Smooth muscle cell (in vitro differentiated cells): ENCODE measurements around the gene SURF2. TPM values are rescaled to one million over a fixed set of nuclear protein-coding genes. Genes with fewer than 3 reads are reported as not detected.

Source experiments
- DNase-seq: peaks from one replicate; lab custom pipeline; 2025; ENCODE audit not compliant: unreplicated experiment; lab: John Stamatoyannopoulos, UW
- H2AFZ ChIP-seq: fragments of 200-600 bp; sonication (generic); 2 replicates; pipeline ENCODE4 v1.6.0; 2016; ENCODE audit warnings: antibody characterized with exemption, low read depth, mild to moderate bottlenecking
- H3F3A ChIP-seq: fragments of 200-600 bp; sonication (generic); 2 replicates; pipeline ENCODE4 v1.6.0; 2017; ENCODE audit warnings: antibody characterized with exemption, low read depth
- H3K27ac ChIP-seq: fragments of 200-600 bp; sonication (generic); 2 replicates; pipeline ENCODE4 v1.5.1; 2016; ENCODE audit warnings: low read depth, mild to moderate bottlenecking
- H3K27me3 ChIP-seq: fragments of 200-600 bp; sonication (generic); 2 replicates; pipeline ENCODE4 v1.6.1; 2016; ENCODE audit warnings: low read depth, mild to moderate bottlenecking
- H3K36me3 ChIP-seq: fragments of 200-600 bp; sonication (generic); 2 replicates; pipeline ENCODE4 v1.5.1; 2016; ENCODE audit warnings: low read depth
- H3K4me1 ChIP-seq: fragments of 200-600 bp; sonication (generic); 2 replicates; pipeline ENCODE4 v1.5.1; 2016; ENCODE audit warnings: low read depth
- H3K4me2 ChIP-seq: fragments of 200-600 bp; sonication (generic); 2 replicates; pipeline ENCODE4 v1.6.0; 2016; ENCODE audit warnings: mild to moderate bottlenecking
- H3K4me3 ChIP-seq: fragments of 200-600 bp; sonication (generic); 2 replicates; pipeline ENCODE4 v1.5.1; 2016; ENCODE audit warnings: mild to moderate bottlenecking
- H3K79me2 ChIP-seq: fragments of 200-600 bp; sonication (generic); 2 replicates; pipeline ENCODE4 v1.6.0; 2016; ENCODE audit warnings: low read depth, mild to moderate bottlenecking
- H3K9ac ChIP-seq: fragments of 200-600 bp; sonication (generic); 2 replicates; pipeline ENCODE4 v1.6.0; 2016; ENCODE audit warnings: low read depth
- H3K9me3 ChIP-seq: fragments of 200-600 bp; sonication (generic); replicated peaks from 2 replicates; pipeline ENCODE4 v1.5.1; 2016; ENCODE audit warnings: low read depth
- H4K20me1 ChIP-seq: fragments of 200-600 bp; sonication (generic); 2 replicates; pipeline ENCODE4 v1.6.0; 2016; ENCODE audit warnings: low read depth
- WGBS: methylation state at CpG from one replicate; pipeline ENCODE4 v1.1.7; 2016; ENCODE audit warnings: low lambda C conversion rate; 5-methylcytosine and 5-hydroxymethylcytosine counted together
- polyA plus RNA-seq: library from polyadenylated mRNA; unstranded; fragments of >200 nt; fragmentation: Nextera tagmentation; extraction: Ambion mirVana; gene quantifications from 2 replicates; pipeline ENCODE4 v1.2.1, GENCODE V29; 2016
- total RNA-seq: library from RNA; depleted of rRNA; stranded (reverse); fragments of >200 nt; gene quantifications from 2 replicates; pipeline ENCODE4 v1.2.3, GENCODE V29; 2014
- TF ChIP-seq, protein P1 (sequence below): fragments of 200-600 bp; sonication (generic); IDR thresholded peaks from 2 replicates; pipeline ENCODE4 v1.5.1; 2017; ENCODE audit warnings: borderline replicate concordance, mild to moderate bottlenecking, antibody characterized with exemption; ENCODE audit not compliant: insufficient read depth, poor library complexity, severe bottlenecking

The SURF2 gene
- total and polyA plus RNA-seq, 2 experiments from 2014 or later = 11.4 to 21.4 TPM

DNA sequence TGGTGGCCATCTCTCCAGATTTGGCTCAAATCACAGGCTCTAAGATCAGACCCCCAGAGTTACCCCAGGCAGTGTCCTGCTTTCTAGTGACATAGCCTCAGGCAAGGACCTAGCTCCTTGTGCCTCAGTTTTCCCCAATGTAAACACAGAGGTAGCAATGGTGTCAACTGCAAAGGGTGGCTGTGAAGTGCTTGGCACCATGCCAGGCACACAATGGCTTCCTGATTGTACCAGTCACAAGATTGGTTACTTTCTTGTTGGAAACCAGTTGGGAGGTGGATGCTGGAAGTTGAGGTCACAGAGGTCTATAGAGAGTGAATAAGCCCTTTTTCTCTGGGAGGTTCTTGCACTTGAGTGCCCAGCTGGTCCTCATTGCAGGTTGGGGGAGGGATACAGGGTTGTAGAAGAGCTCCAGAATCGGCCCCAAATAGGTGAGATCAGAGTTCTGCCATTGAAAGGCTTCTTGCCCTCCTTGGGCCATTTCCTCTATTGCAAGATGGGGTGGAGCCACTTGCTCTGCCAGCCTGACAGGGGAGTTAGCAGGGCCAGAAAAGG, 22.1 kb downstream of the SURF2 start:
- peaks cover 19% of the 10 kb centered on the region for H4K20me1 ChIP-seq
- WGBS = 95% methylated on average over 1 of the region's 1 CpG
- TF ChIP-seq, protein P1, sequence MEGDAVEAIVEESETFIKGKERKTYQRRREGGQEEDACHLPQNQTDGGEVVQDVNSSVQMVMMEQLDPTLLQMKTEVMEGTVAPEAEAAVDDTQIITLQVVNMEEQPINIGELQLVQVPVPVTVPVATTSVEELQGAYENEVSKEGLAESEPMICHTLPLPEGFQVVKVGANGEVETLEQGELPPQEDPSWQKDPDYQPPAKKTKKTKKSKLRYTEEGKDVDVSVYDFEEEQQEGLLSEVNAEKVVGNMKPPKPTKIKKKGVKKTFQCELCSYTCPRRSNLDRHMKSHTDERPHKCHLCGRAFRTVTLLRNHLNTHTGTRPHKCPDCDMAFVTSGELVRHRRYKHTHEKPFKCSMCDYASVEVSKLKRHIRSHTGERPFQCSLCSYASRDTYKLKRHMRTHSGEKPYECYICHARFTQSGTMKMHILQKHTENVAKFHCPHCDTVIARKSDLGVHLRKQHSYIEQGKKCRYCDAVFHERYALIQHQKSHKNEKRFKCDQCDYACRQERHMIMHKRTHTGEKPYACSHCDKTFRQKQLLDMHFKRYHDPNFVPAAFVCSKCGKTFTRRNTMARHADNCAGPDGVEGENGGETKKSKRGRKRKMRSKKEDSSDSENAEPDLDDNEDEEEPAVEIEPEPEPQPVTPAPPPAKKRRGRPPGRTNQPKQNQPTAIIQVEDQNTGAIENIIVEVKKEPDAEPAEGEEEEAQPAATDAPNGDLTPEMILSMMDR = no peak
- H3K36me3 ChIP-seq = no peaks in the 10 kb centered on the region
- H3K4me3 ChIP-seq = no peak overlapping the region
- no peaks in the 10 kb centered on the region for H3K9me3 ChIP-seq
- H3K4me1 ChIP-seq = peaks cover 15% of the 10 kb centered on the region
- no peak overlapping the region for H2AFZ ChIP-seq
- DNase-seq = no peak
- no peaks in the 10 kb centered on the region for H3K27me3 ChIP-seq
- H3K4me2 ChIP-seq = no peak overlapping the region
- no peak overlapping the region for H3K27ac ChIP-seq
- no peak overlapping the region for H3K9ac ChIP-seq
- H3K79me2 ChIP-seq = peaks cover 24% of the 10 kb centered on the region
- peaks cover 14% of the 10 kb centered on the region for H3F3A ChIP-seq

DNA sequence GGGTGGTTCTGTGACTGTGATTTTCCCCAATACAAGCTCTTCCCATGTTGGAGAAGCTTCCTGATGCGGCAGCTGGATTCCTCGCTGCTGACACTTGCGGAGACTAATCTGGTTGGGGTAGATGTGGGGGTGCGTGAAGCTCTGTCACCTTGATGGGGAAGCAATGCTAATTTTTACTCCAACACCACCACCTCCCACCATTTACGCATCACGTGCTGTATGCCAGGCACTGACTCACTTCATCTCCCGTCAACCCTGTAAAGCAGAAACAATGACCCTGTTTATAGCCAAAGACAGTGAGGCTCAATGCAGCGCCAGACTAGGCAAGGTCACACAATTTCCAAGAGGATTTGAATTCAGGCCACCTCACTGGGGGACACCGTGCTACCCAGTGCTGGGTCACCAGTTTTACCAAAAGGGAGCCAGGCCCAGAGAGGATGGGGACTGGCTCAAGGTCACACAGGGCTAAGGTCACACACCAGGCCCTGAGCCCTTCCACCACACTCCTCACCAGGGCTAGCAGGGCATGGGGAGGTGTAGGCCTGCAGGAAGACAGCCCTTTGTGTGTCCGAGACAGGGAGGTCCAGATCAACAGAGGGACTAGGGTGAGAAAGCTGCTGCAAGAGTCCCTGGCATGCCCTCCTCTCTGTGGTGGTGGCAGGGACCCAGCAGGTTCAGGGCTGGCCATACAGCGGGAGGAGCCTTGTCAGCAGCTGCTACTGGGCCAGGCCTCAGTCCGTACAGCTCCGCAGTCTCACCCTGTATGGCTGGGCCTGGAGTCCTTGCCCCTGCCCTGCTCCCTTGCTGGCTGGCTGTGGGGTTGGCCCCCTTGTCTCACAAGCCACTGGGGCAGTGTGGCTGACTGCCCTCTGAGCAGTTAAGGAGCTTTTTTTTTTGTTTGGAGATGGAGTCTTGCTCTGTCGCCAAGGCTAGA, 23.1 kb downstream of the SURF2 start:
- Histone ChIP-seq H3K9ac (no peak overlapping the region), H3K9me3 (no peaks in the 10 kb centered on the region), H3K27me3 (no peaks in the 10 kb centered on the region), H3K79me2 (peaks cover 14% of the 10 kb centered on the region), H4K20me1 (peaks cover 10% of the 10 kb centered on the region), H3K4me1 (peaks cover 10% of the 10 kb centered on the region), H2AFZ (no peak overlapping the region), H3K36me3 (no peaks in the 10 kb centered on the region), H3K4me2 (no peak overlapping the region), H3F3A (peaks cover 9% of the 10 kb centered on the region), H3K4me3 (no peak overlapping the region), H3K27ac (no peak overlapping the region)
- WGBS = 94% methylated on average over 14 of the region's 14 CpGs
- no peak for DNase-seq
- TF ChIP-seq, protein P1 = no peak

- Histone ChIP-seq H3K4me1 (peaks cover 8% of the 10 kb centered on the region), H3K36me3 (no peaks in the 10 kb centered on the region), H4K20me1 (no peaks in the 10 kb centered on the region), H3K4me2 (no peak overlapping the region), H3F3A (peaks cover 9% of the 10 kb centered on the region), H2AFZ (no peak overlapping the region), H3K9me3 (no peaks in the 10 kb centered on the region), H3K4me3 (no peak overlapping the region), H3K79me2 (peaks cover 1% of the 10 kb centered on the region), H3K9ac (no peak overlapping the region), H3K27ac (no peak overlapping the region), H3K27me3 (no peaks in the 10 kb centered on the region)
- 89% methylated on average over 4 of the region's 4 CpGs for WGBS
- no peak for DNase-seq
- TF ChIP-seq, protein P1 = no peak
Observed at GRCh38 chr9:133380734-133381133, 24.4 kb downstream of the SURF2 start.
